Smooth muscle cell of bladder (primary cell): ENCODE results near the gene NKAPD1. TPM values are rescaled to one million over a fixed set of nuclear protein-coding genes. Genes with fewer than 3 reads are reported as not detected.

Experiments used
- total RNA-seq: library from RNA; depleted of rRNA; stranded (reverse); fragments of >200 nt; gene quantifications from 2 replicates; pipeline ENCODE4 v1.2.3, GENCODE V29; 2014

NKAPD1 gene
- total RNA-seq = 22.2 and 25.7 TPM in 2 replicates

GRCh38 chr11:112073941-112074811 lies at the start of gene NKAPD1, which contains the start of gene PIH1D2:
Gene NKAPD1, plus strand, starts transcription at chr11:112074299. Its CDS starts 1,276 bp downstream, at chr11:112075575.
Gene PIH1D2, minus strand, starts transcription at chr11:112074017. Its CDS starts 843 bp downstream, at chr11:112073174.

DNA sequence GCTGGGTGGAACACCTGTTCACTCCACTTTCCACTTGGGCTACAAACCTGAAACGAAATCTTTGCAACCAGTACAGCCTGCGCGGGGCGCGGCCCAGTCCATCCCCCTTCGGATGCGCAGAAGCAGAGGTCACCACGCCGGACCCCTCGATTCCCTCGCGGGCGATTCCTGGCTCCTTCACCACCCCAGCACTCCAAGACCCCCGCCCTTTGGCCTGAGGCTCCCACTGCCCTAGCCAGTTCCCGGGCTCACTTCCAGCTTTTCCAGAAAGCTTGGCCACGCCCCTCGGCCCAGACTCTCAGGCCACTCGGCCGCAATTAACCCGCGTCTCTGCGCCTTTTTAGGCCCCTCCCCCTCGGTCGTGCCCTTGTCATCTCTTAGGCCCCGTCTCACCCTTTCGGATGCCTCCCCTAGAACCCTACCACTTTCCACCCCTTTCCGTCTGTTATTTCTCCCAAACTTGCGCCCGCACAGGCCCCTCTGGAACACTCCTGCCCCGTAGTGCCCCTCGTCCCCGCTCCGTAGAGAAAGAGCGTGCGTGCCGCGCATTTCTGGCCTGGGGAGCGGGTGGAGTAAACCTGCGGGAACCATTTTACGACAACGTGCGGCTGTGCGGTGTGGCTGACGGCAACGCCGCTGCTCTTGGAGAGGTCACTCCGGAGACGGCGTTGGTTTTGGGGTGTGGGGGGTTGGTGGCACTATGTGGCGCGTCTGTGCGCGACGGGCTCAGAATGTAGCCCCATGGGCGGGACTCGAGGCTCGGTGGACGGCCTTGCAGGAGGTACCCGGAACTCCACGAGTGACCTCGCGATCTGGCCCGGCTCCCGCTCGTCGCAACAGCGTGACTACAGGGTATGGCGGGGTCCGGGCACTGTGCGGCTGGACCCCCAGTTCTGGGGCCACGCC lies 49.1 kb upstream of the NKAPD1 start, which contains the start of gene DLAT:
Gene DLAT, plus strand, starts transcription at position 636 of the 906 bp plus-strand sequence. Its CDS starts 65 bp downstream, at position 701.

GRCh38 chr11:112086422-112087191 lies 12.5 kb downstream of the NKAPD1 start, which contains the start of the genes SDHD and TIMM8B:
Gene SDHD, plus strand, starts transcription at chr11:112086873. Its CDS starts 35 bp downstream, at chr11:112086908.
Gene TIMM8B, minus strand, starts transcription at chr11:112086756. Its CDS starts 33 bp downstream, at chr11:112086723.

Other genes starting within 250 kb of the NKAPD1 start
- 30.9 and 40.1 TPM in 2 replicates for gene ALG9, start 202.7 kb upstream of the NKAPD1 start, total RNA-seq
- 1.3 and 1.8 TPM in 2 replicates for gene FDXACB1, start 195.1 kb upstream of the NKAPD1 start, total RNA-seq
- gene CFAP68, start 194.8 kb upstream of the NKAPD1 start, total RNA-seq = 8.0 and 9.6 TPM in 2 replicates
- gene CRYAB, start 162.5 kb upstream of the NKAPD1 start, total RNA-seq = 5.1 and 12.7 TPM in 2 replicates
- 0.14 and 0.18 TPM in 2 replicates for gene HSPB2, start 161.6 kb upstream of the NKAPD1 start, total RNA-seq
- gene C11orf52, start 155.4 kb upstream of the NKAPD1 start, total RNA-seq = 0.83 TPM in 1 of 2 replicates, not detected in the other
- 16.2 and 22.1 TPM in 2 replicates for gene DIXDC1, start 137.0 kb upstream of the NKAPD1 start, total RNA-seq
- 31.7 and 35.0 TPM in 2 replicates for gene DLAT, start 48.9 kb upstream of the NKAPD1 start, total RNA-seq
- gene PIH1D2, start 282 bp upstream of the NKAPD1 start, total RNA-seq = 1.5 and 1.6 TPM in 2 replicates
- 69.3 and 93.7 TPM in 2 replicates for gene TIMM8B, start 12.5 kb downstream of the NKAPD1 start, total RNA-seq
- 170 and 196 TPM in 2 replicates for gene SDHD, start 12.6 kb downstream of the NKAPD1 start, total RNA-seq
- 5.8 and 9.2 TPM in 2 replicates for gene IL18, start 89.8 kb downstream of the NKAPD1 start, total RNA-seq
- gene TEX12, start 93.1 kb downstream of the NKAPD1 start, total RNA-seq = 0.14 and 0.28 TPM in 2 replicates
- 7.5 and 11.9 TPM in 2 replicates for gene BCO2, start 101.2 kb downstream of the NKAPD1 start, total RNA-seq
- 66.3 and 67.7 TPM in 2 replicates for gene PTS, start 152.1 kb downstream of the NKAPD1 start, total RNA-seq
- not detected in 2 replicates for gene PLET1, start 186.6 kb downstream of the NKAPD1 start, total RNA-seq